ENCODE data around the gene ARRB2.

DNA sequence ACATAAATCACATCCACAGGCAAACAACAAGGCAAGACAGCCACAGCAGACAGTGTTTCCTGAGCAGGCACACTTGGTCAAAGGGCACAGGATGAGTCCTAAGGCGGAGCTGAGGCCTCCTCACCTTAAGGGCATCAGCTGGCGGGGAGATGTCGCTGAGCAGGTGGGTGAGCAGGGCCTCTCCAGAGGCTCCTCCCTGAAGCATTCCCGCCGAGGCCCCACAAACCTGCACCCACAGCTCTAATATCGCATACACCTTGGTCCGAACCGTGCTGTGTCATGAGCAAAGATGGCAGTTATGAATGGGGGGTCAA, 35.8 kb upstream of the ARRB2 start:
- TF ChIP-seq CTCF (conservative IDR thresholded peaks at IDR 0.05; ENCODE audit: low read depth, low read length) (no peak), EZH2 (IDR thresholded peaks at IDR 0.05; ENCODE audit: borderline replicate concordance, low read depth, low read length, poor library complexity, severe bottlenecking) (no peak)

Measured in A673 (cell line).